Motor neuron (in vitro differentiated cells): ENCODE results near the gene KIRREL3. TPM values are rescaled to one million over a fixed set of nuclear protein-coding genes. Genes with fewer than 3 reads are reported as not detected.

Experiments
- ATAC-seq, 8 experiments: fragments of 200-7000 bp; cut with Tn5 transposase; replicated peaks in 6 of 8; 2 replicates each; pipeline ENCODE4 v1.8.0; 2021; ENCODE audit warnings: mild to moderate bottlenecking in 8 of 8, moderate library complexity in 8 of 8
- H3K27ac ChIP-seq, 2 donors: fragments of 250-450 bp; sonication (Bioruptor Pico); 2 replicates each; pipeline ENCODE4 v1.9.0; 2021; ENCODE audit warnings: antibody characterized with exemption in 2 of 2, mild to moderate bottlenecking in 2 of 2, moderate library complexity in 1 of 2
- H3K4me1 ChIP-seq, 2 donors: fragments of 250-450 bp; sonication (Bioruptor Pico); replicated peaks in 1 of 2; 2 replicates each; pipeline ENCODE4 v1.6.1; 2021; ENCODE audit warnings: antibody characterized with exemption in 2 of 2, mild to moderate bottlenecking in 2 of 2, moderate library complexity in 1 of 2
- H3K4me3 ChIP-seq, 5 donors: fragments of 250-450 bp; sonication (Bioruptor Pico); 2 replicates each; pipeline ENCODE4 v1.9.0; 2021; ENCODE audit warnings: antibody characterized with exemption in 5 of 5, mild to moderate bottlenecking in 5 of 5, moderate library complexity in 4 of 5
- WGBS, 10 experiments: fragments of 450-650 bp; shearing (Covaris generic); methylation state at CpG; one replicate each; pipeline ENCODE4 v1.0.0; 2022; 5-methylcytosine and 5-hydroxymethylcytosine counted together
- in situ Hi-C, 9 experiments: fragments of 400-800 bp; cut with MboI; loops; one replicate each; pipeline ENCODE4 v1.15.0; 2021; ENCODE audit warnings: low sequenced_read_pairs in 9 of 9, low pct_unique_long_range_greater_than_20kb in 2 of 9; ENCODE audit not compliant: unreplicated experiment in 9 of 9
- total RNA-seq, 8 experiments: library from RNA; unstranded; fragments of 300-600 nt; gene quantifications; 2 replicates each; pipeline versions ENCODE4 v1.2.3 to v1.2.4, GENCODE V29; 2022

KIRREL3 gene
- total RNA-seq, 8 experiments from 2014 or later: 3.2 to 53.1 (median 4.8) TPM

DNA sequence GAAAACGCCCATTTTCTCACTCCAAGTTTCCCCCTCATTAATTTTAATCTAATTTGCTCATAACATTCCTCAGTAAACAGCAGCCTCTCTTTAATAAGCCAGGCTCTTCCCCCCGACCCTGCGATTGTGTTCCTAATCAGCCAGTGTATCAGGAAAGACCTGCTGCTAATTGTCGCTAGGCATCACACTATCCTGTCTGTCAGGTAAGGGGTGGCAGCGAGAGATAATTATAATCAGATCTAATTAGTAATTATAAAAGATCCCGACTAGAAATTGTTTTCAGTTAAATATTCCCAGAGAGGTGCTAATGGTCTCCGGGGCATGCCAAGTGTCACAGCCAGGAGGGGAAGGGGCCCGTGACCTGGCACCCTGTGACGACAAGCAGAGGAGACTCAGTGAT is 502.3 kb downstream of the KIRREL3 start:
- no peak overlapping the region for H3K4me3 ChIP-seq
- WGBS, 10 experiments: 40 to 91% (median 65%) methylated on average over 1 to 9 of the region's 9 CpGs; no CpG with 5 or more reads in 1 of the 10 experiments
- H3K4me1 ChIP-seq: peaks cover 17 to 27% of the 10 kb centered on the region in 2 donors
- H3K27ac ChIP-seq: no peak overlapping the region
- ATAC-seq: no peak
- in situ Hi-C loops: no loop called here

DNA sequence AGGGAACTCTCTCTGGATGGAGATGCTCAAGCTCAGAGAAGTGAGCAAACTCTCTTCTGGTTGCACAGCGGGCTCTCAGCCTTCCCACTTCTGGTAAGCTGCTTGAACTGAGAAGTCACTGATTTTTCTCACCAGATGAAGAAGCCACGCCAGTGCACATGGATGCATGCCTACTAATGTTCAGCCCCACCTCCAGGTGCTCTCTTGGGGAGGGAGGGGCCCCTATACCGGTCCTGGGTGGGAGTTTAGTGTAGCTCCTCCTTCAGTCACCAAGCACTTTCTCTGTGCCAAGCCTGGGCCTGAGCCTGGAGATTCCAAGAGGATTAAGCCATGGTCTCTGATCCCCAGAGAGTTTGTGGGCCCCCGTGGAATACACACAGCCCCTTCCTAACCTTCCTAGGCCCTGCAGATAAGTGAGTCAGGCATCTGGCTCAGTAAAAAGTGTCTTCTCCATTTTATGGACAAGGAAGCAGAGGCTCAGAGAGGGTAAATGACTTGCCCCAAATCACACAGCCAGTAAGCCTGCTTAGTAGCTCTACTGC is 502.9 kb downstream of the KIRREL3 start:
- in situ Hi-C loops: no loop called here
- Histone ChIP-seq H3K27ac (no peak overlapping the region), H3K4me1 (peaks cover 14 to 20% of the 10 kb centered on the region in 2 donors), H3K4me3 (no peak overlapping the region)
- ATAC-seq: no peak
- 60 to 100% (median 100%) methylated on average over 1 to 2 of the region's 4 CpGs; no CpG with 5 or more reads in 7 of the 10 experiments for WGBS, 10 experiments

DNA sequence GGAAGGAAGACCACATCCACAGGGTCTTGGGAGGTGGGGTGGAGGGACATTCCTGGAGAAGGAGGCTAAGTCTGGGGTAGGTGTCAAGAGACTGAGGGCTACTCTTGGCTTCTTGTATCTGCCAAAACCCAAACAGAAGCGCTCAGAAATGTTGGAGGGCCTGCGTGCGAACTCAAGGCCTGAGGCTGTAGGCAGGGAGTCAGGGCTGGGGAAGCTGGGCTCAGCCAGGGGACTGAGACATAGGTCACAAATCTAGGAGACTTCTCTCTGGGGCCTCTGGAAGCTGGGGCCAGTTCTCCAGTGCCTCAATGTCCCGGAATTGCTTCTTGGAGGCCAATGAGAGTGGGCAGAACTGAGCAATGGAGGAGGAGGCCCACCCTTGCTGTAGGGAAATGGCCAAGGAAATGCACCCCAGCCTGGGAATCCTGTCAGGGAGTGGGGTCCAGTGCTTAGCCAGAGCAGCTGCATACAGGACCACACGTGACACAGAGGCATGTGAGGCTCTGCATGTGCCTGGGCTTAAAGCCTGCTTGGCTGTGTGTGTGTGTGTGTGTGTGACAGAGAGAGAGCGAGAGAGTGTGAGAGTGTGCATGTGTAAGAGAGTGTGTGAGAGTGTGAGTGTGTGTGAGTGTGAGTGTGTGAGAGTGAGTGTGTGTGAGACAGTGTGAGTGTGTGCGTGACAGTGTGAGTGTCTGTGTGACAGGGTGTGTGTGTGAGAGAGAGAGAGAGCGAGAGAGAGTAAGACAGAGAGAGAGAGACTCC is 503.8 kb downstream of the KIRREL3 start:
- WGBS, 10 experiments: 33 to 95% (median 62%) methylated on average over 1 to 4 of the region's 8 CpGs; no CpG with 5 or more reads in 4 of the 10 experiments
- H3K27ac ChIP-seq: no peak overlapping the region
- H3K4me3 ChIP-seq: no peak overlapping the region
- peak in 7 of 8 experiments; percentile 22 to 66 (median 40) for ATAC-seq
- peaks cover 9 to 21% of the 10 kb centered on the region in 2 donors for H3K4me1 ChIP-seq
- in situ Hi-C loops: no loop called here

DNA sequence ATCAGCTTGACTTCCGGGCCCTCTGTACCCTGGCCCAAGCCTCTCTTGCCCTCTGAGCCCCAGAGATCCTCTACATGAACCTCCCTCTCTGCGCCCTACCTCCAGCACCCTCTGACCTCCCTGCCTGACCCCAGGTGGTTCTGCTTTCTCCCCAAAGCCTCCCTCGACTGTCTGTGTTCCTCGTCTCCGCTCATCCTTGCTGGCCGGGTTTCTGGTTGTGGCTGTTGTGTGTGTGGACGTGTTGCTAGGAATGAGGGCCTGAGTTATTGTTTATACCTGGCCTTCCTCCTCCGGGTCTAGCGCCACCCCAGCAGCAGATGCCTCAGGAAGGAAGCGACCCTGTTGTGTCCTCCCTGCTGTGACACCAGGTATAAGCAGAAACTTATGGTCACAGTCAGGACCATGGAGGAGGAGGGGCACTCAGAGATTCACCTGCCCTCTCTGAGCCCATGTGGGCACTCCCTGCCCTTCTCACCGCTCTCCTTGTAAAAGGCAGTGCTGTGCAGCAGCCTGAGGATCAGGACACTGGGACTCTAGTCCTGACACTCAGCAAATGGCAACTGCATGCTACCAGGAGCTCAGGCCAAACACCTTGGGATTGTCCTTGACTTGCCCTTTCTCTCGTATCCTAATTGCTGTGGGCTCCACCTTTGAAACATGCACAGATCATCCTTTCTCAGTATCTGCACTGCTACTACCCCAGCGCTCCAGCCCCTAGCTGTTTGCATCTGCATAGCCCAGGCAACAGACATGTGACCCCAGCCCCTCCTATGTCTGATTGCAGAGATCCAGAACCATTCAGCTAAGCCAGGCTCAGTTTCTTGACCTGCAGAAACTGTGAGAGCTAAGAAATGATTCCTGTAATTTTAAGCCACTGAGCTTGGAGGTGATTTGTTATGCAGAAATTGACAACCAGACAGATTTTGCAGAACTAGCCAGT is 505.0 kb downstream of the KIRREL3 start:
- 70 to 100% (median 86%) methylated on average over 1 to 11 of the region's 13 CpGs; no CpG with 5 or more reads in 3 of the 10 experiments for WGBS, 10 experiments
- in situ Hi-C loops: no loop called here
- peaks cover 9 to 22% of the 10 kb centered on the region in 2 donors for H3K4me1 ChIP-seq
- H3K27ac ChIP-seq: no peak overlapping the region
- peak in 7 of 8 experiments; percentile 34 to 96 (median 91) for ATAC-seq
- H3K4me3 ChIP-seq: no peak overlapping the region

DNA sequence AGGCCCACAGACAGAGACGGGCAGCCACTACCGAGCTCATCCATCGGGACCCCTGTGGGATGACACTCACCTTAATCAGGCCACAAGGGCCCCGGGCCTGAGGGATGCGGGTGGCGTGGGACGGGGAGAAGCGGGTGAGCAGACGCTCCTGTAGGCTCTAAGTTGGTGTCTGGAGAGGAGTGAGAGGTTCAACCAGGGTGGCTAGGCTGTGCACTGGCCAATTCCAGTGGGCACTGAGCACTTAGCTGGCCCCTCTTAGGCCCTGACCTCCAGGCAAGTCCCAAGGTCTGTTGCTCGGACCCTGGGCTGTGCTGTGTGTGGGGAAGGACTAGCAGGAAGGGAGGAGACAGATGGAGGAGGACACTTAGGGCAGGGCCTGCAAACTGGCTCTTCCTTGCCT is 505.7 kb downstream of the KIRREL3 start:
- no peak overlapping the region for H3K27ac ChIP-seq
- in situ Hi-C loops: no loop called here
- H3K4me1 ChIP-seq: peaks cover 16 to 29% of the 10 kb centered on the region in 2 donors
- ATAC-seq: no peak
- 70 to 100% (median 100%) methylated on average over 2 to 6 of the region's 10 CpGs; no CpG with 5 or more reads in 7 of the 10 experiments for WGBS, 10 experiments
- no peak overlapping the region for H3K4me3 ChIP-seq

DNA sequence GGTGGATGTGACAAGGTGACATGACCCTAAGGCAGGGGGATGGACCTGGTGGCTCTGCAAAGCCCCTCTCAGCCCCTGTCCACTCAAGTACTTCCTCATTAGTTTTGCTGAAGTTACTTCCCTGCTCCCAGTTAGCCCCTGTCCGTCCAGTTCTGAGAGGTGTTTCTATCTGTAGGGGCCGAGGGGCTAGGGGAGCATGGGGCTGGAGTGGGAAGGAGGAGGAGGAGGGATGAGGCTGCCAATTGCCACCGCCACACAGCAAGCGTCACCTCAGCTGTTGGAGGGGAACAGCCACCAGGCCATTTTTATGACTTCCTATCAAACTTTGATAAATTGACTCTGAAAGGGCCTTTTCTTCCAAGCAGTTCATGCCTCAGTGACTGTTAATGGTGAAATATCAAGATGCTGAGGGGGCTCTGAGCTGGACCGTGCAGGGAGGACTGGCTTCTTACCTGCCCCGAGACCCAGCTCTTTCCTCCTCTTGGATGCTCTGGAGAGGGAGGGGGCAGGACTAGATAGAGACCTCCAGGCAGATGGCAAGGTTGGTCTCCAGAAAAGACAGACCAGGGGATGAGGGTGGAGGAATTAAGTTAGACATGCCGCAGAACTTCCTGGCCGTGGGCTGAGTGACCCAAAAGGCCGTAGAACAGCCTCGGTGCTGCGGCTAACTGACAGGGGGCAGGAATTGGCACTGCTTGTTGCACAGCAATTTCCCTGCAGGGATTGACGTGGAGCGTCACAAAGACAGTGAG is 508.1 kb downstream of the KIRREL3 start:
- in situ Hi-C loops: no loop called here
- H3K27ac ChIP-seq: no peak overlapping the region
- H3K4me3 ChIP-seq: no peak overlapping the region
- no peak for ATAC-seq
- 72 to 100% (median 91%) methylated on average over 1 to 7 of the region's 13 CpGs; no CpG with 5 or more reads in 6 of the 10 experiments for WGBS, 10 experiments
- H3K4me1 ChIP-seq: peaks cover 18 to 31% of the 10 kb centered on the region in 2 donors

DNA sequence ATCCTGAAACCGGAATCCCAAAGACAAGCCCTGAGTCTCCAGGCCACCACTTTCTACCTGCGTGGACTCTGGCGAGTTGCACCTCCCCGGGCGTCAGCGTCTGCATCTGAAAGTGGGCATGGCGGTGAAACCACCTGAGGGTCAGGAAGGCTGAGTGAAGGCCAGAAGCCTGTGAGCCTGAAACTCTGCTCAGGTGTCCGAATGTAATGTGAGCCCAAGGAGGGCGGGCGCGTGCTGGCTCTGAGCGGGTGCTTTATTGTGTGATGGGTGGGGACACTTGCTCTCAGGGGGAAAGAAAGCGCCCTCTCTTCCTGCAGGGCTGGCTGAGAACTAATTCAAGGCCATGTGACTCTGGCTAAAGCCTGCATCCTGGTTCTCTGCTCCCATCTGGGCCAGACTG is 509.5 kb downstream of the KIRREL3 start:
- no peak overlapping the region for H3K4me3 ChIP-seq
- peaks cover 19 to 35% of the 10 kb centered on the region in 2 donors for H3K4me1 ChIP-seq
- WGBS, 10 experiments: 90 to 100% (median 93%) methylated on average over 2 to 3 of the region's 13 CpGs; no CpG with 5 or more reads in 7 of the 10 experiments
- in situ Hi-C loops: no loop called here
- ATAC-seq: peak in 1 of 8 experiments; percentile 17
- no peak overlapping the region for H3K27ac ChIP-seq

DNA sequence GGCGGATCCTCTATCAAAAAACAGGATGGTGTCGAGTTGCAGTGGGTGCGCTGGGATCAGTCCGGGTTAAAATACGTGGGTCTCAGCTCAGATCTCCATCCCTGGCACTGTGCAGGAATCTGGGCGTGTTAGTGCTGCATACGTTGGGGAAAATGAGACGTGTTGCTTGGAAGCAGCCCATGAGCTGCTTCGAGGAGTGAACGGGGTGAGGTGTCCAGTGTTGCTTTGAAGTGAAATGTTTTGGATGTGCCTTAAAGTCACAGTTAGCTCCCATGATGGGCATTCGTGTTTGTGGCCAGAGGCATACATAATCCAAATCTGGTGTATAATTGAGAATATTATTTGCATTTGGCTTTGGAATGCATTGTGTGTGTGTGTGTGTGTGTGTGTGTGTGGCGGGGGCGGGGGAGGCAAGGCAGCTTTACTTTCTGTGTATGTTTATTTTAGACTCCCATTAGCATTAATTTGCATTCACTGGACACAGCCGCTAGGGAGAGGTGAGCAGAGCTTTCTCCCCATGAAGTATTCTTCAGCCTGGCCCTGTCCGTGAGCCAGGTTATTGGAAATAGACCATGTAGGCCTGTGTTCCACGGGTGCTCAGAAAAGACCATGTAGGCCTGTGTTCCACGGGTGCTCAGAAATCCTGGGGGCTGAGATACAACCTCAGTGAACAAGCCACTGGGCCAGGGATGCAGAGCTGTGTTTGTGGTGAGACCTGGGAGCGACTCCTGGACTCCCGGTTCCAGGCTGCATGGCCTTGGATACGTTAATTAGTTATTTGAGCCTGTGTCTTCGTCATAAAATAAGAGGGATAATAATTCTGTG is 510.5 kb downstream of the KIRREL3 start:
- ATAC-seq: peak in 4 of 8 experiments; percentile 15 to 87 (median 82)
- peaks cover 15 to 36% of the 10 kb centered on the region in 2 donors for H3K4me1 ChIP-seq
- no peak overlapping the region for H3K27ac ChIP-seq
- H3K4me3 ChIP-seq: no peak overlapping the region
- 0 to 85% (median 66%) methylated on average over 1 to 15 of the region's 21 CpGs; no CpG with 5 or more reads in 2 of the 10 experiments for WGBS, 10 experiments
- in situ Hi-C loops: no loop called here

DNA sequence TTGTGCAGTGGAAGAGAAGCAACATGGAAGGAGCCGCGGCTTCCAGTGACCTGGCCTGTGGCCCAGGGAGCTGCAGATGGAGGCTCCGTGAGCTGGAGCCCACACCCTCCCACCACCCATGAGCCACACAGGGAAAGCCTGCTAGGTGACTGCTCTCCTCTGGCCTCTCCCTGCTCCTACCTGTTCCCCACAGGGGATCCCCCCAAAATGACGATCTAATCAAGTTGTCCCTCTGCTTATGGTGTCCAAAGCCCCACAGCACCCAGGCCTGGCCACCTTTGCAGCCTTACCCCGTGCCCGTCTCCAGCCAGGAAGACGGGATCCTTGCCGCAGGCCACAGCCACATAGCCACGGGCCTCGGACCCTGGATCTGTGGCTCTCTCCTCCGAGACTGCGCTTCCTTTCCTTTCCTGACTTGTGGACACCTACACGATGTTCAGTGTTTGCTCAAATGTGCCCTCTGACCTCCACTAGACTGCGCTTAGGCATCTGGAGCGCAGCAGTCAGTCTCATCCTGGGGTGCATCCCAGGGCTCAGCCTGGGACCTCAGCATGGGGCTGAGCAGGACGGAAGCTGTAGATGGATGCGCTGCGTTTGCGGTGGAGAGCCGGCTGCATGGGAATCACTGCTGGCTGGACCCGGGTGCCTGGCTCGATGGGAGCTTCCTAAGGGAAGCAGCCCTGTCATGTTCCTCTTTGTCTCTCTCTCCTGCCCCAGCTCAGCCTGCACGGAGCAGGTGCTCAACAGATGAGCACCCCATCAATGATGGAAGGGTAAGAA is 511.8 kb downstream of the KIRREL3 start:
- in situ Hi-C loops: no loop called here
- Histone ChIP-seq H3K27ac (no peak overlapping the region), H3K4me3 (no peak overlapping the region), H3K4me1 (peaks cover 15 to 33% of the 10 kb centered on the region in 2 donors)
- WGBS, 10 experiments: 48 to 100% (median 92%) methylated on average over 3 to 19 of the region's 23 CpGs; no CpG with 5 or more reads in 3 of the 10 experiments
- ATAC-seq: no peak

DNA sequence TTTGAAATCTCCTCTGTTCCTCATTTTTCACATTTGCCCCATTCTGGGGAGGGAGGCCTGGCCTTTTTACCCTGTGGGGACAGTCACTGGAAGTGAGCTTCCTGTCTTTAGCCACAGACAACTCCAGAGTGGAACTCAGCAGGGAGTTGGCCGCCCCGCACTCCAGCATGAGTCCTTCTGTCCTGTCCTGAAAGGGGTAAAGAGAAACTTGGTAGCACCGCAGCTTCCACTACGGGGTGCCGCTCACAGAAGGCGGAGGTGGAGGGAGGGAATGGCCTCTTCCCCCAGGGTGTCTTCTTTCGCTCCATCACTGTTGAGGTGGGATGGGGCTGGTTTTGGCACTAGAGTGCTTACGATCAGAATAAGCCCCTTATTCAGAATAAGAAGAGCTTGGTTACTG is 512.9 kb downstream of the KIRREL3 start:
- Histone ChIP-seq H3K4me1 (peaks cover 15 to 33% of the 10 kb centered on the region in 2 donors), H3K4me3 (no peak overlapping the region), H3K27ac (no peak overlapping the region)
- 60 to 96% (median 89%) methylated on average over 1 to 5 of the region's 8 CpGs; no CpG with 5 or more reads in 3 of the 10 experiments for WGBS, 10 experiments
- in situ Hi-C loops: no loop called here
- ATAC-seq: no peak
